Mucosa of descending colon (tissue), 3 donors: ENCODE measurements around the gene ZBTB20. TPM values are rescaled to one million over a fixed set of nuclear protein-coding genes. Genes with fewer than 3 reads are reported as not detected.

Experiments used
- ATAC-seq: fragments of 200-7000 bp; cut with Tn5 transposase; one replicate; pipeline ENCODE4 v1.9.1; 2020; ENCODE audit warnings: mild to moderate bottlenecking, moderate library complexity
- DNase-seq, 3 donors: peaks; one replicate each; pipeline ENCODE4 v3.0.0-alpha.2; 2020
- H3K36me3 ChIP-seq: fragments of 200-600 bp; one replicate; pipeline ENCODE4 v1.8.0; 2021; ENCODE audit warnings: low read depth, mild to moderate bottlenecking
- H3K4me1 ChIP-seq: fragments of 200-600 bp; one replicate; pipeline ENCODE4 v1.8.0; 2021; ENCODE audit warnings: low read depth, mild to moderate bottlenecking
- H3K4me3 ChIP-seq: fragments of 200-600 bp; one replicate; pipeline ENCODE4 v1.8.0; 2021; ENCODE audit warnings: mild to moderate bottlenecking
- H3K9me3 ChIP-seq: fragments of 200-600 bp; one replicate; pipeline ENCODE4 v1.8.0; 2021; ENCODE audit warnings: mild to moderate bottlenecking
- intact Hi-C, 2 donors: fragments of 100-400 bp; cut with DNase I in 1 of 2; cut with micrococcal nuclease in 1 of 2; formaldehyde crosslinking; loops; one replicate each; pipeline versions ENCODE4 v1.11.0 to v1.11.1; 2022; cut with DNase I, micrococcal nuclease
- total RNA-seq, 3 donors: library from RNA; stranded (reverse); fragmentation: NEBNext Ultra II Directional in 2 of 3; extraction: Animal tissue kit (Norgen Biotek cat#: 25700) in 2 of 3; gene quantifications; one replicate each; pipeline versions ENCODE4 v1.2.1 to v1.2.4, GENCODE V29; 2021 to 2023
- TF ChIP-seq, protein P1 (sequence below): fragments of 200-600 bp; IDR thresholded peaks from one replicate; pipeline ENCODE4 v1.8.0; 2022; ENCODE audit warnings: antibody characterized with exemption, mild to moderate bottlenecking
- donor health status: DM: no; HTN: no; CAD: no; lungs with moderate emphysema.
- donor health status: DM: no; HTN: no; CAD: no.
- donor health status: DM: no; HTN: yes; CAD: no.

The ZBTB20 gene
- total RNA-seq, 3 donors from 2014 or later, result 30.6 to 85.6 (median 37.3) TPM

GRCh38 chr3:114404590-114404989 is 742.5 kb downstream of the ZBTB20 start:
- H3K36me3 ChIP-seq, result no peaks in the 10 kb centered on the region
- ATAC-seq (no peak), DNase-seq (no peak)
- intact Hi-C loops, result no loop called here
- H3K4me3 ChIP-seq, result no peak overlapping the region
- TF ChIP-seq, protein P1, sequence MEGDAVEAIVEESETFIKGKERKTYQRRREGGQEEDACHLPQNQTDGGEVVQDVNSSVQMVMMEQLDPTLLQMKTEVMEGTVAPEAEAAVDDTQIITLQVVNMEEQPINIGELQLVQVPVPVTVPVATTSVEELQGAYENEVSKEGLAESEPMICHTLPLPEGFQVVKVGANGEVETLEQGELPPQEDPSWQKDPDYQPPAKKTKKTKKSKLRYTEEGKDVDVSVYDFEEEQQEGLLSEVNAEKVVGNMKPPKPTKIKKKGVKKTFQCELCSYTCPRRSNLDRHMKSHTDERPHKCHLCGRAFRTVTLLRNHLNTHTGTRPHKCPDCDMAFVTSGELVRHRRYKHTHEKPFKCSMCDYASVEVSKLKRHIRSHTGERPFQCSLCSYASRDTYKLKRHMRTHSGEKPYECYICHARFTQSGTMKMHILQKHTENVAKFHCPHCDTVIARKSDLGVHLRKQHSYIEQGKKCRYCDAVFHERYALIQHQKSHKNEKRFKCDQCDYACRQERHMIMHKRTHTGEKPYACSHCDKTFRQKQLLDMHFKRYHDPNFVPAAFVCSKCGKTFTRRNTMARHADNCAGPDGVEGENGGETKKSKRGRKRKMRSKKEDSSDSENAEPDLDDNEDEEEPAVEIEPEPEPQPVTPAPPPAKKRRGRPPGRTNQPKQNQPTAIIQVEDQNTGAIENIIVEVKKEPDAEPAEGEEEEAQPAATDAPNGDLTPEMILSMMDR, result no peak
- no peaks in the 10 kb centered on the region for H3K9me3 ChIP-seq
- no peaks in the 10 kb centered on the region for H3K4me1 ChIP-seq

GRCh38 chr3:114402838-114403237 is 744.2 kb downstream of the ZBTB20 start:
- no peaks in the 10 kb centered on the region for H3K9me3 ChIP-seq
- no peaks in the 10 kb centered on the region for H3K36me3 ChIP-seq
- H3K4me3 ChIP-seq, result no peak overlapping the region
- ATAC-seq (no peak), DNase-seq (no peak)
- intact Hi-C loops, result no loop called here
- no peaks in the 10 kb centered on the region for H3K4me1 ChIP-seq
- TF ChIP-seq, protein P1, result no peak

GRCh38 chr3:114401346-114401745 is 745.7 kb downstream of the ZBTB20 start:
- intact Hi-C loops, result no loop called here

GRCh38 chr3:114400371-114400770 is 746.7 kb downstream of the ZBTB20 start:
- no peaks in the 10 kb centered on the region for H3K36me3 ChIP-seq
- TF ChIP-seq, protein P1, result no peak
- H3K9me3 ChIP-seq, result no peaks in the 10 kb centered on the region
- ATAC-seq (no peak), DNase-seq (no peak)
- no peaks in the 10 kb centered on the region for H3K4me1 ChIP-seq
- no peak overlapping the region for H3K4me3 ChIP-seq
- intact Hi-C loops, result no loop called here

More at GRCh38 chr3:114401346-114401745, 745.7 kb downstream of the ZBTB20 start:
- no peaks in the 10 kb centered on the region for H3K4me1 ChIP-seq
- no peak for DNase-seq
- no peak for ATAC-seq
- no peaks in the 10 kb centered on the region for H3K36me3 ChIP-seq
- no peaks in the 10 kb centered on the region for H3K9me3 ChIP-seq
- TF ChIP-seq, protein P1, result no peak
- H3K4me3 ChIP-seq, result no peak overlapping the region

GRCh38 chr3:114394551-114394950 is 752.5 kb downstream of the ZBTB20 start:
- Histone ChIP-seq H3K4me3 (no peak overlapping the region), H3K4me1 (no peaks in the 10 kb centered on the region), H3K9me3 (no peaks in the 10 kb centered on the region), H3K36me3 (no peaks in the 10 kb centered on the region)
- no peak for DNase-seq
- ATAC-seq, result no peak
- intact Hi-C loops, result no loop called here
- TF ChIP-seq, protein P1, result no peak
